Fibroblast of skin of right biceps (primary cell): ENCODE results near the gene FADS6.

Experiments used
- DNase-seq: peaks from one replicate; pipeline ENCODE4 v3.0.0-alpha.2; 2013

FADS6 gene

DNA sequence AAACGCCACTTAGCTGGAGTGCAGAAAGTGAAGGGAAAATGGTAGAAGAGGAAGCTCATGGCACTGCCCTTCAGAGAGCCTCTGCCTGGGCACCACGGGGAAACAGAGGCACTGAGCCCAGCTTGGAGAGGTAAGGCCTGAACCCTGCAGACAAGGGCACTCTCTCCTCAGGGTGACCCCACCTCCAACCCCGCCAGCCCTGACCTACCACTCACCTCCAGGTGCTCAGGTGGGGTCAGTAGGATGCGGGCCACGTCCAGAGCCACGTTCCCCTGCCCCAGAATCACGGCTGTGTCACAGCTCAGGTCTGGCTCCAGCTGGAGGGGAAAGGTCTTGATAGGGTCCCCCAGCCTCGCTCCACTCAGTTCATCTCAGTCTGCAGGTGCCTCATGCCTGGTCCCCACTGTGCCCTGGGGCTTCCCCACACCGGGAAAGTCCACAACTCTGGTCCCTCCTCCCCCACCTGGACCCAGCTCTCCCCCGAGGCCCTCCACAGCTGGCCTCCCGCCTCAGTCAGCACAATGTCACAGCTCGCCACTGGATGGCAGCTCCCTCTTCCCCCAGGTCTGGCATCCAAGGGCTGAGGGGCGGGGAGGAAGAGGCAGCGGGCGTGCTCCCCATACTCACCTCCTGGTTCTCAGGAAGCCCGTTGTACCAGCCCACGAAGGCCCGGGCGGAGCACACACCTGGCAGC is 27.8 kb downstream of the FADS6 start:
- no peak for DNase-seq

DNA sequence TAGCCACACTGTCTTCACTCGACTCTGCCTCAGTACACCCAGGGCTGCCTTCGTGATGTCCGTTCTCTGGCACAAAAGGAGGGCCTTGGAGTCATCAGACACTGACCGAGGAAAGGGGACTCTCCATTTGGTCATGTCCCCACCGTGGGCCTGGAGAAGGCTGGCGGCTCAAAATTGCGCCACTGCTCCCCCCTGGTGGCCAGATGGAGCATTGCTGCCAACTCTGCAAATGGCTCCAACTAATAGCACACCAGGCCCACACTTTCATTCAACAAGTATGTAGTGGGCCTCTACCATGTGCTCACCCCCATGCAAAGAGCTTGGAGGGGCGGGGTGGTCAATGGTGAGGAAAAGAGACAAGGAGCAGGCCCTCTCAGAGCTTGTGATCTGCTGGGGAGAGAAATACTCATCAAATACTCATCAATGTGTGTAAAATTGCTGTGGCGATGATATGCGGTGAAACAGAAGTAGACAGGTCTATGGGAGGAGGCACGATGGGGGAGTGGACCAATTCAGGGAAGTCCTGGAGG is 28.5 kb downstream of the FADS6 start:
- peak; percentile 55 for DNase-seq

DNA sequence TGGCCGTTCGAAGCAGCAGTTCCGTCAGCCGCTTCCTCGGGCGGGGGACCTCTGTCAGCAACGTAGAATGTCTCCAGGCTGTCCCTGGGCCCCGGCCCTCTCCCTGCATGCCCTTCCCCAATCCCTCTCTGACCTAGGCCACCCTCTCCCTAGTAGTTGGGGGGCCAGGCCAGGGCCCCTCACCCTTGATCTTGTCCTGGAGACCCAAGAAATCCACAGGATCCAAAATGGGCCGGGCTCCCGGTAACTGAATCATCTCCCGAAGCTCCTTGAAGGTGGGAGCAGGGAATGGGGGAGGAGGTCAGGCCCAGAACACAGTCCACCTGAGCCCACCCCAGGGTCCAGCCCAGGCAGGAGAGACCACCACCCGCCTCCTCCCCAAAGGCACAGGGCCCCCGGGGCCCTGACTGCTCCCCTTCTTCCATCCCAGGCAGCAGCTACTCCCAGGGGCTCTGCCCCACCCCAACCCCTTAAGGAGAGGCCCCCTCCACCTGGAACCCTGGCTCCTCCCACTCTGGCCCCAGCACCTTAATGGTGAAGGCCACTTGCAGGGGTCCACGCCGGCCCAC is 29.1 kb downstream of the FADS6 start:
- no peak for DNase-seq

DNA sequence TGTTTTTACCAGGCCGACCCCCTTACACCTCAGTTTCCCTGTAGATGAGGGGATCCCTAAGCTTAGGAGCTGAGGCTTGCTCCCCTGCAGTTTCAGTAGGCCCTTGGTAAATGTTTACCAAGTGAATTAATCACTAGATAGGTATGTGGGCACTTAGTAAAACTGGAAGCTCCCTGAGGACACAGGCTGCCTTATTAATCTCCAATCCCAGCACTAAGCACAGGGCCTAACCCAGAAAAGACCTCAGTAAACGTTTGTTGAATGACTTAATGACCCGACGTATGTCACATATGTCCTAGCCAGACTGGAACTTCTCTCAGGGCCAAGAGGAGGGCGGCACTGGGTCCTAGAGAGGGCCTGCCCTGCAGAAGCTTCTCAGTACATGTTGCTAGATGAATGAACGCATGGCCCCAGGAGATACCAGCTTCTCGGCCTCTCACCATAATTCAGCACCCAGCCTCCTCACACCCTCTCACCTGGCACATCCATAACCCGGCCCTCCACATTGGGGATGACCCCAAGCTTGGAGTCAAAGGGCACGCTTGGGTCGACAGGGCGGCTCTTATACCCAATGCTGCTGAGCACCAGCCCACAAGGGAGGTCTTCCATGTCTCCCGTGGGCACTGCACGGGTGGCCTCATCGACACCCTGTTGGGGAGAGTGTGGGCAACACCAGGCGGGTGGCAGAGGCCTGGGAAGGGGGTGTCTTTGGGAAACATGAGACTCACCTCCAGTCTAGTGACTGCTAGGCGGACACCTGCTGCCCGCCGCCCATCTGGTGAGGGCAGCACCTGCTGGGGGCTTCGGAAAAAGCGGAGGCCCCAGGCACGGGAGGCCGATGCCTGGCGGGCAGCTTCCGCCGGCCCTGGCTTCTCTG is 29.8 kb downstream of the FADS6 start:
- no peak for DNase-seq

DNA sequence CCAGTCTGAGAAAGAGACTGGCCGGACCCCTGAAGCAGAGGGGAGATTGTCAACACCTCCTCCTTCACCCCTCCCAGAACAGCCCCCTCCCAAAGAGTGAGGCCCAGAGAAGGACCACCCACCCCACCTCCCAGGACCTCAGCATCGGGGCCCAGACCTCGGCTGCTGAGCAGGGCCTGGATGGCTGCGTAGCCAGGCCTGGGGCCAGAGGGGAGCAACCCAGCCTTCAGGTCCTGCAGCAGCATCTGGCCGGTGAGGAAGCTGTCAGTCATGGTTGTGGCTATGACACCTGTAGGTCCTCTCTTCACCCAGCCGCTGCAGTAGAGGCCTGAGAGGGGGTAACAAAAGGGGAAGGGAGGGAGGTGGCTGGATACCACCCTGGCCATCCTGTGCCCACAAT is 30.5 kb downstream of the FADS6 start:
- DNase-seq, result no peak

DNA sequence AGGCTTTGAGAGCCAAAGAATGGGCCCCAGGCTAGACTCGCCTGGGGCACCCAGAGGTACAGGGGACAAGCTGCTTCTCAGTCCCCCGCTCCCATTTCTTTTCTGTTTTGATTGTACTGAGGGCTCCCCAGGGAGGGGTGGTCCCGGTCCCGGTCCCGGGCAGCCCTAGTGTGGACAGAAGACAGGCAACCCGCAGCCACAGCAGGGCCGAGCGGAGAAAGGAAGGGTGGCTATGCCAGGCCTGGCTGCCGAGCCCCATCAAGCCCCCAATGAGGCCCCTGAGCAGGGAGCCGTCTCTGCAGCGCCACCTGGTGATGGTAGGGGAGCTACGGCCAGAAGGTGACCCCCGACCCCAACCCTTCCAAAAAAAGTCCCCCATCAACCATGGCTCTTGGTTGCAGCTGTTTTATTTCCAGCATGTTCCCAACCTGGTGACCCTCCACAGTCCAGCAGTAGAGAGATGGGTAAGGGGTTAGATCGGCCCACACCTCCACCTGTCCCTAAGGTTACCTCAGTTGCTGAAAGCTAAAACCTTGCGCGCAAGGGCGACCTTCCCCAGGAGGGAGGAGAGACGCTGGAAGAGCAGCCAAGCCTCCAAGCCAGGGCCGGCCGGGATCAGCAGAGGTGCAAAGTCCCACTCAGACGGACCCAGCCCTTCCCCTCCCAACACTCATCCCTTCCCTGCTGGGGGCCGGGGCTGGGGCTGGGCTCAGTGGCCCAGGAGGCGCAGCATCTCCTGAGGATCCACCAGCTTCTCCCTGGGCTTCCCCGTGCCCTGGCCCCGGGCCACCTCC is 31.1 kb downstream of the FADS6 start:
- peak; percentile 38 for DNase-seq

DNA sequence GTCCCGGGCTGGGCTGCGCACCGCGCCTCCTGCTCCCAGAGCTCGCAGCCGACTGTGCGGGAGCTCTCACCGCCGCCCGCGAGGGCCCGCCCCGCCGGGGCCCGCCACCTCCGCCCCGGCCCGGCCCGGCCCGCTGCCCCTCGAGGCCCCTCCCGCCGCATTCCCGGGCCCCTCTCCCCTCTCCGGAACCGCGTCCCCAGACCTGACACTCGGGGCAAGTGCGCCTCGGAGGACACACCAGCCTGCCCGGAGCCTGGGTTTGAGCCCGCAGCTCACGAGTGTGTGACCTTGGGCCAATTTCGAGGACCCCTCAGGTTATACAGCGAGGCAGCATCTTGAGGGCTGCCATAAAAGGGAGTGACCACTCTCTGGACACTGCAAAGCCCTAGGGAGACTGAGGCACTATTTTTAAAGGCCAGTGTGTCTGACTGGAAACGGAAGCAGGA is 31.7 kb downstream of the FADS6 start:
- no peak for DNase-seq

DNA sequence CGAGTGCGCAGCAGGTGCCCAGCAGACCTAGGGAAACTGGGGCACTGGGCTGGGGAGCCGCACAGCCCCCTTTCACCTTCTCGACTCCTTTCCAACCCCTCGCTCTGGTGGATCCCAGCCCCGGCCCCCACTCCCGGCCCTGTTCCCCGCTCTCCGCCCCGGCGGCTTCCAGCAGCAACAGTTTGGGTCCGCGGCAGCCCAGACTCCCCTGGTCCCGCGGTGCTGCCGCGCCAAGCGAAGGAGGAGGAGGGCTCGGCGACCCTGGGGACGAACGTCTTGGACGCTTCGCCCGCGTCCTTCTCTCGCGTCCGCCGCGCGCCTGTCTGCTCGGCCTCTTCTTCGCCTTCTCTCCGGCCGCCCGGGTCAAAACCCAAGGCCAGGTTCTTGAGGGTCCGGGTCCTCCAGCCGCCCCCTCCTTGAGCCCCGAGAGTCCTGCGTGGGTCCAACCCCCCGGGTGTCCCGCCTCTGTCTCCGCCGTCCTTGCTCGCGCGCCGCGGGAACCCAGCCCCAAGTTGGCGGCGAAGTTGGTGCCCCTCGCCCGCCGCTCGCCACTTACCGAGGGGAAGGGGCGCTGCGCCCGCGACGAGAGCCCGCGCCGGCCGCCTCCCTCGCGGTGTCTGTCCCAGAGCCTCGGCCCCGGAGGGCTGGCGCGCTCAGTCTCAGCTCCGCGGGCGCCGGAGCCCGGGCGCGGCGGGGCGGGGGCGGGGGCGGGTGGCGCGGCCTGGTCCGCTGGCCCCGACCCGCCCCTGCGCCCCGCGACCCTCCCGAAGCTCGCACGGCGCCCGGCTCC is 32.4 kb downstream of the FADS6 start:
- DNase-seq, result no peak

DNA sequence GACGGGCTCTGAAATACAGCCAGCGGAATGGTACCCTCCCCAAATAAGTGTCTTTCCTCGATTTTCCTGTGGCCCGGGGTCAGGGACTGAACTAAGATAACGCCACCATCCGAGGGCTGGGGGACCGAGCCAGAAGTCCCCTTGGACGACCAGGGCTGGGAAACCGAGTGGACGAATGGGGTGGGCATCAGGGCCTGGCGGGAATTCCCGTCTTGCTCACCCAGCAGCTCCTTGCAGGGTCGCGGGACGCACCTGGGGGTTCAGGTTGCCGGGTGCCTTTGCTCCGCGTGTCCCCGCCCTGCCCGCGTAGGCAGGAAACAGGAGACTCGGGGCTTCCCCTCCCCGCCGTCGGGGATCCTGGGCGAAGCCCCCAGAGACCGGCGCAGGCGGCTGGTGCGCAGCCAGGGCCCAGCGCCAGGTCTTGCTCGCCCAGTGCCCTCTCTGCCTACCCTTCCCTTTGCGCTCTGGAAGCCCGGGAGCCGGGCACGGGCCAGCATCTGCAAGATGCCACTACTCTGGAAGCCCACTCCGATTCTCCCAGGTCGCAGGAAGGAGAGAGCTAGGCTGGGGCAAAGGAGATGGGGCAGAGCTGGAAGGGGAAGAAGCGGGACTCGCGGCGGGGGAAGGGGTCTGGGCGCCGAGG is 33.1 kb downstream of the FADS6 start:
- DNase-seq, result no peak

DNA sequence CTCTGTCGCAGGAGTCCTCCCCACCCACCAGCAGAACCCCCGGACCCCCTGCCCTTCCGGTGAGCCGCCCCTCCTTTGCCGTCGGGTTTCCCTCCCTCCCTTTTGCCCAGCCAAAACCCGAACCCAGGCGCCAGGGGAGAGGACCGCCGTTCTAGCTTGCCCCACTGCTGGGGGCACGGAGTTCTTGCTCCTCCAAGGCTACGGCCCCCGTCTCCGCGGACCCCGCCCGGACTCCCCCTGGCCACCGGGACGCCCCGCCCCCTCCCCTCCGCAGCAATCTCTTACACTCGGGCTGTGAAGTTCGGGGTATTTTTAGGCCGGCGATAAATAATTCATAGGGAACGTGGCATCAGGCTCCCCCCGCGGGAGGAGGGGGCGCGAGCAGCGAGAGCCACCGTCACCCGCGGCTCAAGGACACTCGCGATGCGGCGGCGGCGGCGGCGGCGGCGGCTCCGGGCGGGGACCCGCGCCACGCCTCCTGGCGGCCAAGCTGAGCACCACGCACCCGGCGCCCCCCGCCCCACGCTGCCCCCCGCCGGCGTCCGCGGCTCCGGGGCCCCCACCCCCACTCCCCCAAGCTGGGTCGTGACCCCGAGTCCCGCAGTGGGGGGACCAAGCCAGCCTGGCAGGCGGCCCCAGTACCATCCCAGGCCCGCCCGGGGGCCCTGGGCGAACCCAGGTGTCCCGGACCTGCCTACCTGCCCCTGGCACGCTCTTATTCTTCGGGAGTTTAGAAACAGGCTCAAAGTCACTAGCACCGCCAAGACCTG is 33.8 kb downstream of the FADS6 start, which contains the start of gene GRIN2C:
TSS of gene GRIN2C (minus strand) at position 427 of the 770 bp plus-strand sequence. CDS start 4,793 bp downstream, outside the sequence.
- DNase-seq, result no peak

DNA sequence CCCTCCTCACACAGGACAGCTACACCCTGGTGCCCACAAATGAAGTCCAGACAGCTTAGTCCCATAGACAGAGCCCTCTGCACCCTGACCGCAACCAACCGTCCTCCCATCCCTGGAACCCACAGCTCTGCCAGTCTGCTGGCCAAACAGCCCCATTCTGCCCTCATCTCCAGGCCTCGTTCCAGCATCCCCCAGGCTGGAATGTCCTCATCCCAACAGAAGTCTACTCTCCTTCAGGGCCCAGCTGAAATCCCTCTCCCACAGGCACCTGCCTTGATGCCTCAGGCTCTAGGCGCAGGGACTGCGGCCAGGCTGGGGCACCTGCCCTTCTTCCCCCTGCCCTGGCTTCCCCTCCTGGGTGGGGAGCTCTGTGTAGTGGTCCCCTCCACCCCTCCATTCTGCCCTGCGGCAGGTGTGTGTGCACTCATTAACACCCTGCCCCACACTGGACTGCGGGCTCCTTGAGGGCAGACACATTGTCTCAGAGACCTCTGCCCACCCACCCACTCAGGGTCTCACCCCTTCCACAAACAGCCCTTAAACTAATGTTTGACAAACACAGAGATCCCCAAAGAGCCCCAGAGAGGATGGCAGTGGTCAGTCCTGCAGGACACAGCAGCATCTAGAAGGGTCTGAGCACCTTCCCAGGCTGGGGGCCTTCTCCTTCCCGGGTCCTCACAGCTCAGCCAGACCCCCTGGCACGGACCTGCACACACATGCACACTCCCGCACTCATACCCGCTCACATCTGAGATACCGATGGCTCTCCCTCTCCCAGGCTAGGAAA is 34.6 kb downstream of the FADS6 start:
- no peak for DNase-seq

DNA sequence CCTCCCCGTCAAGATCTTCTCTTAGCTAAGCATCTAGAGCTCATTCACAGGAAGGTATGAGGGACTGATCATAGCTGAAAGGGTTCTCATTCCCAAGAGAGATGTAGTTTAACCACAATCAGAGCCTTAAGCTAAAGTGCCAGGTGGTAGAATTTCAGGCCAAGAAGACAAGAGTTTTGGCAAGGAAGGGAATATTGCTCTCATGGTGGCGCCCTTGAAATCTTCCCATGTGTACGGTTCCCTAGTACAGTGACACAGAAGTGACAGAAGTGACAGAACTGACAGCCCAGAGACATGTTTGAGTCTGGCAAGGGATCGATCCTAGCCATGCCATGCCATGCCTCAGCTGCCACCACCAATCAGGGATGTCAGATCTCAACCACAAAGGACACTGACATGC is 36.2 kb downstream of the FADS6 start:
- no peak for DNase-seq

DNA sequence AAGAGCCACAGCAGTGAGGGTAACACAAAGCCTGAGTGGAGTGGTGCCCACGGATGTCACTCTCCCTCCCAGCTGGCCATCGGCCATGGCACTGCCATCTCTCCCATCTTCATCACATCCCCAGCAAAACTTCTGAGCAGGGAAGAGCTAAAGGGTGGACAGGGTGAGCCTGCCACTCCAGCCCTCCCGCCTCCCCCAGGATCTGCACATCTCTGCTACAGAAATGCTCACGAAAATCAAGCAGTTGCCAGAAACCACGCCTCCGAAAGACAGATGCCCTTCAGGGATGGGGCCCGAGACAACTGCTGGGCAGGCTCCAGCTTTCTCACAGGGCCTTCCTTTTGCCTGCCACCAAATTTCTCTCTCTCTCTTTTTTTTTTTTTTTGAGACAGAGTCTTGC is 37.3 kb downstream of the FADS6 start:
- DNase-seq, result no peak

DNA sequence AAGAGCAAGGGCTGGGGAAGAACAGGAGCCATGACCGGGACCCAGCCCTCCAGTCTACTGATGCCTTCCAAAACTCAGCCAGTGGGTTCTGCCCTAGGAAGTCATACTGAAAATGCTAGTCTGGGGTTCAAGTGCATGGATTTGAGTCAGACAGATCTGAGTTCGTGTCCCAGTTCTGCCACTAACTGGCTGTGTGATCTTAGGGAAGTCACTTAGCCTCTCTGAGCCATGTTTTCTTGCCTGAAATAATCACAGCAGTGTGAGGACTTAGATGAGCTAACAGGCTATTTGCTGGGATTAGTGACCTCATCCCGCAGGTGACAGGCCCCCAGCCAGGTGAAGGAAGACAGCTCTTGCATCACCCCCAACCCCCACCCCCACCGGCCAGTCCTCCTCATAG is 38.1 kb downstream of the FADS6 start:
- DNase-seq, result no peak

DNA sequence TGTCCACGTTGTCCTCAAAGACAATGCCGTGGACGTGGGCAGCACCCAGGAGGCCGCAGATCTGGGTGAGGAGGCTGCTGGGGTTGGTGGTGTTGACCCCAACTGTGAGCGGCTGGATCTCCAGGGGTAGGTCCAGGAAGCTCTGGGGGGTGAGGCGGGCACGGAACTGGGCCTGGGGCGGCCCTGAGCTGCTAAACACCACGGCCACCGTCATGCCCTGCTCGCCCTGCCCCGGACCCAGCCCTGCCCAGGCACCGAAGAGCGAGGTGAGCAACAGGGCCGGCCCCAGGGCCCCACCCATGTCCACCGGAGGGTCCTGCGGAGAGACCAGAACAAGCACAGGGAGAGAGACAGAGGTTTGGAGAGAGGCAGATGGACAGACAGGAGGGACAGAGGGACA is 38.6 kb downstream of the FADS6 start:
- no peak for DNase-seq

DNA sequence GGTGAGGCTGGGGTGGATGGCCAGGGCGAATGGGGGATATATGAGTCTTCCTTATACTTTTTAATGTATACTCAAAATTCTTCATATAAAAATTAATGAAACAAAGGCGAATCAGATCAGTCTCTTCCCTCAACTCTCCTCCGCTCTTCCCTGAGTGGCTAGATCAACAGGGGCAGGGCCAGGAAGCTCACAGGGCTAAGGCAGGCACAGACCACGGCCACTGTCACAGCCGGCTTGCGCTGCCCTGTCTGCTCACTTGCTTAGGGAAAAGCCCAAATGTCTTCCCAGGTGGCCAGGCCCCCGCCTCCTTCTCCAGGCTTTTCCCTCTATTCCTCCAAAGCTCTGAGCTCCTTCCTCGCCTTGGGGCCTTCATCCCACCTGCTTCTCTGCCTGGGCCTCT is 39.8 kb downstream of the FADS6 start:
- DNase-seq, result no peak

DNA sequence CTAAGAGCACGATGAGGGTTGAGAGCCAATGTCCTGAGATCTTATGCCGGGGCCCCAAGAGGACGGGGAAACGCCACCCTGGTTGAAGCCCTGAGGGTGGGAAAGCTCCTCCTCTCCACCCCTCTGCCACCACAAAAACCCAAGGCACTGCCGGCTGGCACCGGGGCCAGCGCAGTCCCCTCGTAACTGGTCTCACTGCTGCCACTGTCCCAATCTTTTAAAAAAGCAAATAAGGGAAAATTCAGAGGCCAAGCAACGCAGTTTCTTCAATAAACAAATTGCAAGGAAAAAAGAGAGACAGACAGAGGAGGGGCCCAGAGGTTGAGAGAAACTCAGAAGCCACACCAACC is 40.4 kb downstream of the FADS6 start:
- DNase-seq, result no peak

DNA sequence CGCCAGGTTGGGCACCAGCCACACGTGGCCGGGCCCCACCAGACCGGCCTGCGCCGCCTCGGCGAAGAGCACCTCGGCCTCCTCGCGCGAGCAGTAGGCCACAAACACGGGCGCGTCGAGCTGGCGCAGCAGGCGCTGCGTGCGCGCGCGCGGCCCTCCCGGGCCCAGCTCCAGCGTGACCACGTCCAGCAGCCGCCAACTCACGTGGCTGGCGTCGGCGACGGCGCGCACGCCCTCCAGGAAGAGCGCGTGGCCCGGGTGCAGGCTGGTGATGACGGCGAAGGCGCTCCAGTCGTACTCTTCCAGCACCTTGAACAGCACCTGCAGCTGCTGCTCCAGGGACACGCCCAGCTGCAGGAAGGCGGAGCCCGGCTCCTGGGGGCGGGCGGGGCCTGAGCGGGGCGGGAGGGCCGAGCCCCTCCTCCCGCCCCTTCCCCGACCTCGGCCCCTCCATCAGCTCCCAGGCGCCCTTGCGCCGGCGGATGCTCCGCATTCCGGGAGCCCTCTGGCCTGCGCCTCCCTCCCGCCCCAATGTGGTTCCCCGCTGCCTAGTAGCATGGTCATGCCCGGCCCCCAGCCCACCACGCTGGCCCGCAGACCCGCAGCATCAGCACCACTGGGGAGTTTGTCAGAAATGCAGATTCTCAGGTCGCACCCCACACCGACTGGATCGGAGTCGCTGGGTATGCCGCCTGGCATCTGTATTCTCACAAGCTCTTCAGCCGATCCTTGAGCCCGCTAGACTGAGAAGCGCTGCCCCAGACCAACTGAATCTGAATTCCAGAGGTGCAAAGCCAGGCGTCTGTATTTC is 41.0 kb downstream of the FADS6 start:
- DNase-seq, result peak; percentile 21
